Stimulated activated naive CD8-positive, alpha-beta T cell treated with anti-CD3 and anti-CD28 coated beads, Interleukin-15, Interleukin-2, amounts not matched to agents 100 ng/mL and 50 ng/mL, for 24 hours (primary cell): ENCODE measurements around the gene AMPH.

Source experiments
- H3K27ac Mint-ChIP-seq: one replicate; pipeline ENCODE4 v1.8.0; 2021; ENCODE audit warnings: mild to moderate bottlenecking, mixed read lengths
- H3K27me3 Mint-ChIP-seq: one replicate; pipeline ENCODE4 v1.8.0; 2021; ENCODE audit warnings: mixed read lengths
- H3K36me3 Mint-ChIP-seq: one replicate; pipeline ENCODE4 v1.8.0; 2021; ENCODE audit warnings: low read depth, mixed read lengths
- H3K4me1 Mint-ChIP-seq: one replicate; pipeline ENCODE4 v1.8.0; 2021; ENCODE audit warnings: low read depth, mixed read lengths
- H3K4me3 Mint-ChIP-seq: one replicate; pipeline ENCODE4 v1.8.0; 2021; ENCODE audit warnings: mild to moderate bottlenecking, mixed read lengths
- H3K9me3 Mint-ChIP-seq: one replicate; pipeline ENCODE4 v1.8.0; 2021; ENCODE audit warnings: mixed read lengths

The AMPH gene

DNA sequence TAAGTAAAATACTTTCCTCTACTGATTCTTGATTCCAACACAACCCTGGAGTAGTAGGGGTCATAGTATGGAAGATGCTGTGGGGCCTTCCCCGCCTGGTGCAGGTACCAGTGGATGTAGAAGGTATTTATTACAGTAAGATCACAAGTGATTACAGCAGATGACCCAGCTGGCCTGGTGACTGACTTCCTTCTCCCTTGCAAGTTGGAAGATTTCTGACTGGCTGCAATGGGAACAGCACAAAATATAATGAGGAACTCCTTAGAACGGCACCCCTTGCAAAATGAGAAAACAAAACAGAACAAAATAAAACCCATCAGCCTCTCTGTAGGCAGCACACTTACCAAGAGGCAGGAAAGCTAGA lies 296.1 kb downstream of the AMPH start:
- Mint-ChIP-seq H3K9me3 (no peaks in the 10 kb centered on the region), H3K4me1 (peaks cover 57% of the 10 kb centered on the region), H3K27me3 (no peaks in the 10 kb centered on the region), H3K4me3 (peak overlapping the region; percentile 82), H3K36me3 (no peaks in the 10 kb centered on the region), H3K27ac (peak overlapping the region; percentile 77)

- no peaks in the 10 kb centered on the region for H3K27me3 Mint-ChIP-seq
- H3K36me3 Mint-ChIP-seq, result no peaks in the 10 kb centered on the region
- peaks cover 59% of the 10 kb centered on the region for H3K4me1 Mint-ChIP-seq
- H3K4me3 Mint-ChIP-seq, result peak overlapping the region; percentile 82
- H3K9me3 Mint-ChIP-seq, result no peaks in the 10 kb centered on the region
- H3K27ac Mint-ChIP-seq, result peak overlapping the region; percentile 67
Observed at GRCh38 chr7:38334163-38334562, 297.0 kb downstream of the AMPH start.
